GM19240 (cell line): Measurements from ENCODE around the gene XYLT1.
A peak's percentile ranks its signal among the peaks of the same experiment; 100 is the strongest.

Experiments used
- DNase-seq: peaks from one replicate; pipeline ENCODE4 v3.0.0; 2011; ENCODE audit warnings: low spot score; ENCODE audit not compliant: insufficient read length

XYLT1 gene

GRCh38 chr16:17206712-17207111, 264.0 kb downstream of the XYLT1 start:
- no peak for DNase-seq

GRCh38 chr16:17205279-17206211, 265.2 kb downstream of the XYLT1 start:
- no peak for DNase-seq

GRCh38 chr16:17204644-17205043, 266.1 kb downstream of the XYLT1 start:
- no peak for DNase-seq

- no peak for DNase-seq
Observed at GRCh38 chr16:17204206-17204605, 266.6 kb downstream of the XYLT1 start.

- no peak for DNase-seq
Observed at GRCh38 chr16:17203424-17203823, 267.3 kb downstream of the XYLT1 start.

GRCh38 chr16:17199135-17199534, 271.6 kb downstream of the XYLT1 start:
- DNase-seq, result no peak

GRCh38 chr16:17196526-17196925, 274.2 kb downstream of the XYLT1 start:
- no peak for DNase-seq

GRCh38 chr16:17194190-17194780, 276.5 kb downstream of the XYLT1 start:
- peak; percentile 23 for DNase-seq

GRCh38 chr16:17193566-17194100, 277.1 kb downstream of the XYLT1 start:
- no peak for DNase-seq

- DNase-seq, result no peak
Observed at GRCh38 chr16:17184026-17184425, 286.7 kb downstream of the XYLT1 start.

GRCh38 chr16:17177959-17178905, 292.5 kb downstream of the XYLT1 start:
- DNase-seq, result no peak

GRCh38 chr16:17177242-17177958, 293.4 kb downstream of the XYLT1 start:
- no peak for DNase-seq

GRCh38 chr16:17176199-17176598, 294.6 kb downstream of the XYLT1 start:
- DNase-seq, result no peak

GRCh38 chr16:17173281-17173680, 297.5 kb downstream of the XYLT1 start:
- DNase-seq, result no peak

- DNase-seq, result no peak
Observed at GRCh38 chr16:17171250-17172143, 299.3 kb downstream of the XYLT1 start.

- DNase-seq, result no peak
Observed at GRCh38 chr16:17170435-17170834, 300.3 kb downstream of the XYLT1 start.

GRCh38 chr16:17168181-17168580, 302.6 kb downstream of the XYLT1 start:
- no peak for DNase-seq

- no peak for DNase-seq
Observed at GRCh38 chr16:17166095-17166494, 304.7 kb downstream of the XYLT1 start.

GRCh38 chr16:17162560-17162959, 308.2 kb downstream of the XYLT1 start:
- no peak for DNase-seq
